Measurements from ENCODE around the gene TMEM141.
"Not testable (repeated sequence)": the region's sequence is repeated elsewhere in the genome, so short reads cannot be mapped to it uniquely, and the experiment has no call there.

Gene TMEM141

DNA sequence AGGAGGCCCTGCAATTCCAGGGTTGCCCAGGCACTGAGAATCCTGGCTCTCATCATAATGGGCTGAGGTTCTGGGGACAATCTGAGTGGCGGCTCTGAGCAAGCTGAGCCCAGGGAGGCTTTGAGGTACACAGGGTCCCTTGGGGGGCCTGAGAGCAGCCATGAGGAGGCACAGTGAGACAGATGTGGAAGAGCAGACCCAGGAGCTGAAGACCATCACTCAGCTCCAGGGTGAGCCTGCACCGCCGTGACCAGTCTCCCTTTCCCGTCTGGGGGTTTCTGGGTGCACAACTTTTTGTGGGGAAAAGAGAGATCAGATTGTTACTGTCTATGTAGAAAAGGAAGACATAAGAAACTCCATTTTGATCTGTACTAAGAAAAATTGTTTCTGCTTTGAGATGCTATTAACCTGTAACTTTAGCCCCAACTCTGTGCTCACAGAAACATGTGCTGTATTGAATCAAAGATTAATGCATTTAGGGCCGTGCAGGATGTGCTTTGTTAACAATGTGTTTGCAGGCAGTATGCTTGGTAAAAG lies 5.2 kb downstream of the TMEM141 start, which contains the start of gene CCDC183:
TSS of gene CCDC183 (plus strand) at position 101 of the 537 bp plus-strand sequence. CDS start at position 161, 60 bp downstream.
- no peak within 1 kb of the TSS for H3K4me2 ChIP-seq (ENCODE audit: low read length)

GRCh38 chr9:136796775-136797347 lies 5.7 kb downstream of the TMEM141 start:
- not testable (repeated sequence) for H4K20me1 ChIP-seq (ENCODE audit: insufficient read depth, low read length); H3K27ac ChIP-seq (ENCODE audit: low read depth, low read length, poor library complexity, severe bottlenecking); H2AFZ ChIP-seq (ENCODE audit: low read length); H3K27me3 ChIP-seq (ENCODE audit: insufficient read depth, low read length); H3K9ac ChIP-seq (ENCODE audit: low read length); H3K79me2 ChIP-seq (ENCODE audit: insufficient read depth, low read length); H3K9me2 ChIP-seq (ENCODE audit: low read depth, low read length); H3K36me3 ChIP-seq (ENCODE audit: insufficient read depth, low read length); H3F3A ChIP-seq (ENCODE audit: insufficient read depth, low read length); H3K9me3 ChIP-seq (ENCODE audit: low read length); H3K4me2 ChIP-seq (ENCODE audit: low read length); H3K4me3 ChIP-seq (ENCODE audit: low read depth, low read length, poor library complexity, severe bottlenecking)
- peaks cover 42% of the 10 kb centered on the region for H3K4me1 ChIP-seq (ENCODE audit: insufficient read depth, low read length, severe bottlenecking)

More for the DNA sequence above, 5.2 kb downstream of the TMEM141 start, which contains the start of gene CCDC183:
- H4K20me1 ChIP-seq (ENCODE audit: insufficient read depth, low read length) = no peaks in the 10 kb centered on the region
- no peak within 1 kb of the TSS; the same call in 1 of the 2 replicates for H3K9ac ChIP-seq (ENCODE audit: low read length)
- TF ChIP-seq, protein P1, sequence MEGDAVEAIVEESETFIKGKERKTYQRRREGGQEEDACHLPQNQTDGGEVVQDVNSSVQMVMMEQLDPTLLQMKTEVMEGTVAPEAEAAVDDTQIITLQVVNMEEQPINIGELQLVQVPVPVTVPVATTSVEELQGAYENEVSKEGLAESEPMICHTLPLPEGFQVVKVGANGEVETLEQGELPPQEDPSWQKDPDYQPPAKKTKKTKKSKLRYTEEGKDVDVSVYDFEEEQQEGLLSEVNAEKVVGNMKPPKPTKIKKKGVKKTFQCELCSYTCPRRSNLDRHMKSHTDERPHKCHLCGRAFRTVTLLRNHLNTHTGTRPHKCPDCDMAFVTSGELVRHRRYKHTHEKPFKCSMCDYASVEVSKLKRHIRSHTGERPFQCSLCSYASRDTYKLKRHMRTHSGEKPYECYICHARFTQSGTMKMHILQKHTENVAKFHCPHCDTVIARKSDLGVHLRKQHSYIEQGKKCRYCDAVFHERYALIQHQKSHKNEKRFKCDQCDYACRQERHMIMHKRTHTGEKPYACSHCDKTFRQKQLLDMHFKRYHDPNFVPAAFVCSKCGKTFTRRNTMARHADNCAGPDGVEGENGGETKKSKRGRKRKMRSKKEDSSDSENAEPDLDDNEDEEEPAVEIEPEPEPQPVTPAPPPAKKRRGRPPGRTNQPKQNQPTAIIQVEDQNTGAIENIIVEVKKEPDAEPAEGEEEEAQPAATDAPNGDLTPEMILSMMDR (IDR thresholded peaks at IDR 0.05; ENCODE audit: low read length) = no peak
- peaks cover 10% of the 10 kb centered on the region for H3K36me3 ChIP-seq (ENCODE audit: insufficient read depth, low read length)
- no peaks in the 10 kb centered on the region for H3F3A ChIP-seq (ENCODE audit: insufficient read depth, low read length)
- no peaks in the 10 kb centered on the region for H3K79me2 ChIP-seq (ENCODE audit: insufficient read depth, low read length)
- no peak within 1 kb of the TSS for H3K4me3 ChIP-seq (ENCODE audit: low read depth, low read length, poor library complexity, severe bottlenecking)
- H3K27me3 ChIP-seq (ENCODE audit: insufficient read depth, low read length) = peaks cover 8% of the 10 kb centered on the region; the same call in 1 of the 2 replicates
- no peak within 1 kb of the TSS for H3K27ac ChIP-seq (ENCODE audit: low read depth, low read length, poor library complexity, severe bottlenecking)
- no peaks in the 10 kb centered on the region for H3K9me2 ChIP-seq (ENCODE audit: low read depth, low read length)
- no peak within 1 kb of the TSS for H2AFZ ChIP-seq (ENCODE audit: low read length)
- peaks cover 40% of the 10 kb centered on the region for H3K4me1 ChIP-seq (ENCODE audit: insufficient read depth, low read length, severe bottlenecking)
- no peaks in the 10 kb centered on the region for H3K9me3 ChIP-seq (ENCODE audit: low read length)

DNA sequence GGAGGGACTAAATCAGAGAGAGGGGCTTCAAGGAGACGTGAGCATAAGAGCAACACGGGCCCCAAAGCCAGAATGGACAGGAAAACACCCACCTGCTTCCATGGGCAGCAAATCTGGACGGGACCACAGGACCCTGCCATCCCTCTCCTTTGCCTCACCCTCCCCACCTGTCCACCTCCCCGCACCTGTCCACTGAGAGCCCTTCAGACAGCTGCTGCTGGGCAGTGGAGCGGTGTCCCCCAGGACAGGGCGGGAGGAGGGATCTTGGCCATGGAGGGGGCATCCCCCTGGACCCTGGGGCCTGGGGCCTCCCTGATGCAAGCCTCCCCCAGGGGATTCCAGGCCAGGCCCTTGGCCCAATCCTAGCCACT lies 7.5 kb downstream of the TMEM141 start:
- Histone ChIP-seq H4K20me1 (ENCODE audit: insufficient read depth, low read length) (no peaks in the 10 kb centered on the region), H3K9me3 (ENCODE audit: low read length) (no peaks in the 10 kb centered on the region)

More for the DNA sequence above, 7.5 kb downstream of the TMEM141 start:
- no peak overlapping the region for H3K4me2 ChIP-seq (ENCODE audit: low read length)
- H3K27ac ChIP-seq (ENCODE audit: low read depth, low read length, poor library complexity, severe bottlenecking) = no peak overlapping the region
- peaks cover 33% of the 10 kb centered on the region for H3K4me1 ChIP-seq (ENCODE audit: insufficient read depth, low read length, severe bottlenecking)
- no peaks in the 10 kb centered on the region for H3K79me2 ChIP-seq (ENCODE audit: insufficient read depth, low read length)
- H3K9me2 ChIP-seq (ENCODE audit: low read depth, low read length) = no peaks in the 10 kb centered on the region
- TF ChIP-seq, protein P1 (IDR thresholded peaks at IDR 0.05; ENCODE audit: low read length) = no peak
- TF ChIP-seq EZH2 (IDR thresholded peaks at IDR 0.05; ENCODE audit: borderline replicate concordance, low read length) = no peak
- H3K9ac ChIP-seq (ENCODE audit: low read length) = no peak overlapping the region
- H3F3A ChIP-seq (ENCODE audit: insufficient read depth, low read length) = no peaks in the 10 kb centered on the region
- H3K4me3 ChIP-seq (ENCODE audit: low read depth, low read length, poor library complexity, severe bottlenecking) = no peak overlapping the region
- no peak overlapping the region for H2AFZ ChIP-seq (ENCODE audit: low read length)
- H3K36me3 ChIP-seq (ENCODE audit: insufficient read depth, low read length) = no peaks in the 10 kb centered on the region; the same call in 1 of the 2 replicates
- H3K27me3 ChIP-seq (ENCODE audit: insufficient read depth, low read length) = peaks cover 8% of the 10 kb centered on the region; the same call in 1 of the 2 replicates

All from OCI-LY1 (cell line).